ENCODE results near the gene GPR119. TPM values are rescaled to one million over a fixed set of nuclear protein-coding genes. Genes with fewer than 3 reads are reported as not detected.
"Not testable (repeated sequence)": the region's sequence is repeated elsewhere in the genome, so short reads cannot be mapped to it uniquely, and the experiment has no call there.

GPR119 gene
- total and polyA plus RNA-seq, 4 donors: 4.3 TPM; not detected in 3

DNA sequence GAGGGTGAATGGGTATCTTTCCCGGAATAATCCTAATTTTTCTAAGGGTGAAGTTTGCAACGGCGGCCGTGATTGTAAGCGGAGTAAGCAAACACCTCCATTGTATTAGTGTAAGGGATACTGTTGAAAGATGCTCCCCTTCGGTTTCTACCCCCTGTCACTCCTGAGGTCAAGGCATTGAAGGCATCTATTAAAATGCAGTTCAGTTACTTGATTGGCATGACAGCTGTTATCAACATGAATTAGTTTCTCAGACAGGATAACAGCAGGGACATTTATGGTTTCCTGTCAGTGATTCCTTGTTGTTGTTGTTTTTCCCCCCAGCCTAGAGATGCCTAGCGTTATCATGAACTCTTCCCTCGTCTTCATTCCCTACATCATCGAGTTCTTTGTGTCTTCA, 45.2 kb downstream of the GPR119 start:
- no peak for DNase-seq (ENCODE audit: low spot score)
- peak overlapping the region; percentile 28 to 53 for H3K9ac ChIP-seq (ENCODE audit: low read depth in 1 of 2, low read length in 2 of 2)
- peak overlapping the region; percentile 71 to 87 (median 87) for H3K4me3 ChIP-seq (ENCODE audit: low read depth in 1 of 3, low read length in 3 of 3)
- no peaks in the 10 kb centered on the region for H3K9me3 ChIP-seq (ENCODE audit: control insufficient read depth in 4 of 4, low read length in 3 of 4)
- H3K27me3 ChIP-seq (ENCODE audit: control insufficient read depth in 4 of 4, insufficient read depth in 4 of 4, low read length in 3 of 4): no peaks in the 10 kb centered on the region
- TF ChIP-seq, protein P1, sequence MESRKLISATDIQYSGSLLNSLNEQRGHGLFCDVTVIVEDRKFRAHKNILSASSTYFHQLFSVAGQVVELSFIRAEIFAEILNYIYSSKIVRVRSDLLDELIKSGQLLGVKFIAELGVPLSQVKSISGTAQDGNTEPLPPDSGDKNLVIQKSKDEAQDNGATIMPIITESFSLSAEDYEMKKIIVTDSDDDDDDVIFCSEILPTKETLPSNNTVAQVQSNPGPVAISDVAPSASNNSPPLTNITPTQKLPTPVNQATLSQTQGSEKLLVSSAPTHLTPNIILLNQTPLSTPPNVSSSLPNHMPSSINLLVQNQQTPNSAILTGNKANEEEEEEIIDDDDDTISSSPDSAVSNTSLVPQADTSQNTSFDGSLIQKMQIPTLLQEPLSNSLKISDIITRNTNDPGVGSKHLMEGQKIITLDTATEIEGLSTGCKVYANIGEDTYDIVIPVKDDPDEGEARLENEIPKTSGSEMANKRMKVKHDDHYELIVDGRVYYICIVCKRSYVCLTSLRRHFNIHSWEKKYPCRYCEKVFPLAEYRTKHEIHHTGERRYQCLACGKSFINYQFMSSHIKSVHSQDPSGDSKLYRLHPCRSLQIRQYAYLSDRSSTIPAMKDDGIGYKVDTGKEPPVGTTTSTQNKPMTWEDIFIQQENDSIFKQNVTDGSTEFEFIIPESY (IDR thresholded peaks at IDR 0.05): no peak
- TF ChIP-seq RAD21 (IDR thresholded peaks at IDR 0.05) (no peak), EGR1 (IDR thresholded peaks at IDR 0.05; ENCODE audit: low read depth in 2 of 2) (no peak), YY1 (IDR thresholded peaks at IDR 0.05) (no peak)
- H3K27ac ChIP-seq (ENCODE audit: low read depth in 1 of 2, low read length in 2 of 2): no peak overlapping the region
- WGBS: 3% methylated on average over 9 of the region's 9 CpGs
- H3K4me1 ChIP-seq (ENCODE audit: control insufficient read depth in 4 of 4, insufficient read depth in 4 of 4, low read length in 3 of 4): peaks cover 2 to 7% (median 3%) of the 10 kb centered on the region in 4 donors
- no peaks in the 10 kb centered on the region for H3K36me3 ChIP-seq (ENCODE audit: control insufficient read depth in 4 of 4, insufficient read depth in 3 of 4, low read depth in 1 of 4, low read length in 3 of 4)

DNA sequence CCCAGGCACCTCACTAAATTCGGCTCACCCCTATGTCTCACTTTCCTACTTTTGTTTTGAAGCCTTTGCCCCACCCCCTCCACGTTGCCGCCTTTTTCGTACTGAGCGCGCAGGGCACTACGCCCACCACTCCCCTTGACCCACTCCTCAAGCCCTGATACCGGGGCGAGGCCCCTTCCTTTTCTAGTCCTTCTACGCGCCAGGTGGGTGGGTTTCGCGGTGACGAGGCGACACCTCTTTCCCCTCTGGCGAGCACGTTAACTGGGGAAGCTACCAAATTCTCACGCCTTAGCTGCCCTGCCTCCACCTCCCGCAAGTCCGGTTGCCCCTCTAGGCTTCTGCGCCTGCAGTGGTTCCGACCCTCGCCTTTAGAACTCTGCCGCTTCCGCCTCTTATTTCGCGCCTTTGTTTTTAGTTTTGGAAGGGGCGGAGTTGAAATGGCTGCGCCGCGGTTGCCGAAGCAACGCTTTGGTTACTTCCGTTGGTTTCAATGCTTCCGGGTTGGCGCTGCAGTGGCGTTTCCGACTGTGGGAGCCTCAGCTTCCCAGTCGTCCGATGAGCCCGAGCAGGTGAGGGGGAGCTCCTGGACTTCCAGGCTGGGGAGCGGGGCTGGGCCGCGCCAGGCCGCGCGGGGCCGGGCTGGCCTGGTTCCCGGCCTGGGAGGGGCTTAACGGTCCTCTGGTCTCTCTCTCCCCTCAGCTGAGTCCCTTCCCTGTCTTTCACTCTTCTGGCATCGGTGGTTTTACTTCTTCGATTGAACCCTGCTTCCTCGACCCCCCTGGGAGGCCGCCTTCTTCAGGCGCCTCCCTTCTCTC, 45.9 kb downstream of the GPR119 start, which contains the start of gene SLC25A14:
Gene SLC25A14, plus strand, starts transcription at position 512 of the 815 bp plus-strand sequence. CDS start 360 bp downstream, outside the sequence.
- DNase-seq (ENCODE audit: low spot score): peak; percentile 63
- no peaks in the 10 kb centered on the region for H3K36me3 ChIP-seq (ENCODE audit: control insufficient read depth in 4 of 4, insufficient read depth in 3 of 4, low read depth in 1 of 4, low read length in 3 of 4)
- H3K9ac ChIP-seq (ENCODE audit: low read depth in 1 of 2, low read length in 2 of 2): peak within 1 kb of the TSS; percentile 28 to 53
- H3K27ac ChIP-seq (ENCODE audit: low read depth in 1 of 2, low read length in 2 of 2): no peak within 1 kb of the TSS
- H3K27me3 ChIP-seq (ENCODE audit: control insufficient read depth in 4 of 4, insufficient read depth in 4 of 4, low read length in 3 of 4): no peaks in the 10 kb centered on the region
- no peaks in the 10 kb centered on the region for H3K9me3 ChIP-seq (ENCODE audit: control insufficient read depth in 4 of 4, low read length in 3 of 4)
- H3K4me3 ChIP-seq (ENCODE audit: low read depth in 1 of 3, low read length in 3 of 3): peak within 1 kb of the TSS; percentile 71 to 87 (median 87)
- TF ChIP-seq FOXA2 (IDR thresholded peaks at IDR 0.05) (no peak), SP1 (IDR thresholded peaks at IDR 0.05) (no peak), HNF4A (conservative IDR thresholded peaks at IDR 0.05) (no peak), FOXA1 (IDR thresholded peaks at IDR 0.05) (no peak), TAF1 (conservative IDR thresholded peaks at IDR 0.05) (no peak), RAD21 (IDR thresholded peaks at IDR 0.05) (no peak), HNF4G (IDR thresholded peaks at IDR 0.05) (no peak), GABPA (IDR thresholded peaks at IDR 0.05 in 1 of 2, conservative IDR thresholded peaks at IDR 0.05 in 1 of 2) (peak; percentile 60 to 89), NR2F2 (IDR thresholded peaks at IDR 0.05) (no peak), JUND (IDR thresholded peaks at IDR 0.05) (no peak), RXRA (IDR thresholded peaks at IDR 0.05) (no peak), EGR1 (IDR thresholded peaks at IDR 0.05; ENCODE audit: low read depth in 2 of 2) (peak in 1 of 2 donors; percentile 26), YY1 (IDR thresholded peaks at IDR 0.05) (peak; percentile 67)
- TF ChIP-seq, protein P1 (IDR thresholded peaks at IDR 0.05): no peak
- TF ChIP-seq, protein P2, sequence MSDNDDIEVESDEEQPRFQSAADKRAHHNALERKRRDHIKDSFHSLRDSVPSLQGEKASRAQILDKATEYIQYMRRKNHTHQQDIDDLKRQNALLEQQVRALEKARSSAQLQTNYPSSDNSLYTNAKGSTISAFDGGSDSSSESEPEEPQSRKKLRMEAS (IDR thresholded peaks at IDR 0.05): no peak
- TF ChIP-seq, protein P3, sequence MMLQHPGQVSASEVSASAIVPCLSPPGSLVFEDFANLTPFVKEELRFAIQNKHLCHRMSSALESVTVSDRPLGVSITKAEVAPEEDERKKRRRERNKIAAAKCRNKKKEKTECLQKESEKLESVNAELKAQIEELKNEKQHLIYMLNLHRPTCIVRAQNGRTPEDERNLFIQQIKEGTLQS (IDR thresholded peaks at IDR 0.05): no peak
- peaks cover 2 to 7% (median 3%) of the 10 kb centered on the region in 4 donors for H3K4me1 ChIP-seq (ENCODE audit: control insufficient read depth in 4 of 4, insufficient read depth in 4 of 4, low read length in 3 of 4)
- WGBS: under 1% methylated on average over 55 of the region's 55 CpGs

DNA sequence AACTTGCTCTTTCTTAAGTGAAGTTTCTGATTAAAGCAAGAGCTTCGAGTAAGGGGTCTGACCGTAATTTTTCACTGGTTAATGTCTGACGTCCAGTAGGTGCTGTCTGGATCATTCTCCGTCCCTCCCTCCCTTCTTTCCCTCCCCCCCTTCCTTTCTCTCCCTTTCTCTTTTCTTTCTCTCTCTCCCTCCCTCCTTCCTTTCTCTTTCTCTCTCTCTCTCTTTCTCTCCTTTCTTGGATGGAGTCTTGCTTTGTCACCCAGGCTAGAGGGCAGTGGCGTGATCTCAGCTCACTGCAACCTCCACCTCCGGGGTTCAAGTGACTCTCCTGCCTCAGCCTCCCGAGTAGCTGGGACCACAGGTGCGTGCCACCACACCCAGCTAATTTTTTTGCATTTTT, 46.6 kb downstream of the GPR119 start:
- H3K4me3 ChIP-seq (ENCODE audit: low read depth in 1 of 3, low read length in 3 of 3); H3K9ac ChIP-seq (ENCODE audit: low read depth in 1 of 2, low read length in 2 of 2); H3K9me3 ChIP-seq (ENCODE audit: control insufficient read depth in 4 of 4, low read length in 3 of 4); H3K4me1 ChIP-seq (ENCODE audit: control insufficient read depth in 4 of 4, insufficient read depth in 4 of 4, low read length in 3 of 4); H3K36me3 ChIP-seq (ENCODE audit: control insufficient read depth in 4 of 4, insufficient read depth in 3 of 4, low read depth in 1 of 4, low read length in 3 of 4); H3K27me3 ChIP-seq (ENCODE audit: control insufficient read depth in 4 of 4, insufficient read depth in 4 of 4, low read length in 3 of 4); H3K27ac ChIP-seq (ENCODE audit: low read depth in 1 of 2, low read length in 2 of 2); DNase-seq (ENCODE audit: low spot score): not testable (repeated sequence)
- WGBS: 66% methylated on average over 8 of the region's 8 CpGs

All from liver (tissue), 9 donors.